H1 (cell line): ENCODE measurements around the gene QSOX2.
A peak's percentile ranks its signal among the peaks of the same experiment; 100 is the strongest.

ENCODE experiments used
- CEBPB ChIP-seq: IDR thresholded peaks from 2 replicates; pipeline ENCODE4 v1.6.1; 2012; ENCODE audit warnings: low read depth, low read length
- FOSL1 ChIP-seq: IDR thresholded peaks from 2 replicates; pipeline ENCODE4 v1.6.1; 2011; ENCODE audit warnings: mild to moderate bottlenecking, low read depth, low read length, moderate library complexity; ENCODE audit not compliant: insufficient read depth
- KDM5A ChIP-seq: fragments of 200-600 bp; IDR thresholded peaks from 2 replicates; pipeline ENCODE4 v1.7.1; 2012; ENCODE audit warnings: mild to moderate bottlenecking, low read length, inconsistent platforms, mixed read lengths
- RFX5 ChIP-seq: IDR thresholded peaks from 2 replicates; pipeline ENCODE4 v1.6.1; 2011; ENCODE audit warnings: low read depth, low read length, improper control_type of control experiment, borderline replicate concordance
- TF ChIP-seq, protein P1 (sequence below), 3 experiments: IDR thresholded peaks; 1 replicate in 2 of 3; 2 replicates in 1 of 3; pipeline versions ENCODE4 v1.5.1 to v1.6.1; 2011; ENCODE audit warnings: low read length in 3 of 3, mild to moderate bottlenecking in 3 of 3, inconsistent platforms in 2 of 3, low read depth in 1 of 3, moderate library complexity in 1 of 3; ENCODE audit not compliant: insufficient read depth in 1 of 3; ENCODE audit errors: control extremely low read depth in 1 of 3

GRCh38 chr9:136170006-136170901 lies 75.4 kb downstream of the QSOX2 start:
- TF ChIP-seq FOSL1 (no peak), RFX5 (no peak), CEBPB (no peak), KDM5A (no peak)
- TF ChIP-seq, protein P1, sequence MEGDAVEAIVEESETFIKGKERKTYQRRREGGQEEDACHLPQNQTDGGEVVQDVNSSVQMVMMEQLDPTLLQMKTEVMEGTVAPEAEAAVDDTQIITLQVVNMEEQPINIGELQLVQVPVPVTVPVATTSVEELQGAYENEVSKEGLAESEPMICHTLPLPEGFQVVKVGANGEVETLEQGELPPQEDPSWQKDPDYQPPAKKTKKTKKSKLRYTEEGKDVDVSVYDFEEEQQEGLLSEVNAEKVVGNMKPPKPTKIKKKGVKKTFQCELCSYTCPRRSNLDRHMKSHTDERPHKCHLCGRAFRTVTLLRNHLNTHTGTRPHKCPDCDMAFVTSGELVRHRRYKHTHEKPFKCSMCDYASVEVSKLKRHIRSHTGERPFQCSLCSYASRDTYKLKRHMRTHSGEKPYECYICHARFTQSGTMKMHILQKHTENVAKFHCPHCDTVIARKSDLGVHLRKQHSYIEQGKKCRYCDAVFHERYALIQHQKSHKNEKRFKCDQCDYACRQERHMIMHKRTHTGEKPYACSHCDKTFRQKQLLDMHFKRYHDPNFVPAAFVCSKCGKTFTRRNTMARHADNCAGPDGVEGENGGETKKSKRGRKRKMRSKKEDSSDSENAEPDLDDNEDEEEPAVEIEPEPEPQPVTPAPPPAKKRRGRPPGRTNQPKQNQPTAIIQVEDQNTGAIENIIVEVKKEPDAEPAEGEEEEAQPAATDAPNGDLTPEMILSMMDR (IDR thresholded peaks at IDR 0.05; ENCODE audit: control extremely low read depth in 1 of 3, insufficient read depth in 1 of 3, low read depth in 1 of 3, low read length in 3 of 3) = peak in 2 of 3 experiments; percentile 82 to 88; a peak in 3 of 4 replicates
